Left hindlimb (tissue), 1 donor: ENCODE data around the gene ATXN7L2.

Experiments used
- DNase-seq: peaks from one replicate; pipeline ENCODE4 v3.0.0-alpha.2; 2018

The ATXN7L2 gene

DNA sequence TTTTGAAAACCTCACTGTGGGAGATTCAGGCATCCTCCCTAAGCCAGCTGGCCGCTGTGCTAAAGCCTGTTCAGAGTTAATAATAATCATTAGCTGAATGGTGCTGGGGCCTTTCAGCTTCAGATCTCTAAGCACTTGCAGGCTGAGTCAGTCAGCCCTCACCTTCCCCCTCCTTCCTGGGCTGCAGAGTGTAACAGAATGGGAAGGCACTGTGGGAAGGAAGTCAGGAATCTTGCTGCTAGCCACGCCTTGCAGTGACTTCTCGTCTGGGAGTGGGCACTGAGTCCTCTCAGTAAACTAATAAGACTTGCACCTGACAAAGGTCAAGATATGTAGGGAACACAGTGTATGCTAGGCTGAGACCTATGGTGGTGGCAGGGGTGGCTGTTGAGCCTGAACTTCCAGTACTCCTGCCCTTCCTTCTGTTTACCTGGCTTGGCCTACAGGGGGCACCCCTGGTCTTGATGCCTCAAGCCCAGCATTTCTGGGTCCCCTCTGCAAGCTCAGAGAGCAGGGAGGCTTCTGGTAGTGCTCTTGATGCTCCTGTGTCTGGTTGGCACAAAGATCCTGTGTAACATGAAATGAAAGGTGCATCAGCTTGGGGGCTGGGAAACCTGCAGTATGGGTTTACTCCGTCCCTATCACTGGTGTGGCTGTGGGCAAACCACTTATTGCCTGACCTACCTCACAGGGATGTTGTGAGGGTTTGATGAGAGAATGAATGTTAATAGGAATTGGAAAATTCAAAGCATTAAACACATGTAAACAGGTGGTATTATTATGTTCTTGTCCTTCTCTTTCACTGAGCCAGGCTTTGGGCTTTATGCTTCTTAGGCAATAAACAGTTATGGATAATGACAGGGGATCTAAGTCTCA lies 16.2 kb downstream of the ATXN7L2 start:
- DNase-seq = no peak

- no peak for DNase-seq
These were observed 17.3 kb downstream of the ATXN7L2 start for GRCh38 chr1:109500941-109501381.

DNA sequence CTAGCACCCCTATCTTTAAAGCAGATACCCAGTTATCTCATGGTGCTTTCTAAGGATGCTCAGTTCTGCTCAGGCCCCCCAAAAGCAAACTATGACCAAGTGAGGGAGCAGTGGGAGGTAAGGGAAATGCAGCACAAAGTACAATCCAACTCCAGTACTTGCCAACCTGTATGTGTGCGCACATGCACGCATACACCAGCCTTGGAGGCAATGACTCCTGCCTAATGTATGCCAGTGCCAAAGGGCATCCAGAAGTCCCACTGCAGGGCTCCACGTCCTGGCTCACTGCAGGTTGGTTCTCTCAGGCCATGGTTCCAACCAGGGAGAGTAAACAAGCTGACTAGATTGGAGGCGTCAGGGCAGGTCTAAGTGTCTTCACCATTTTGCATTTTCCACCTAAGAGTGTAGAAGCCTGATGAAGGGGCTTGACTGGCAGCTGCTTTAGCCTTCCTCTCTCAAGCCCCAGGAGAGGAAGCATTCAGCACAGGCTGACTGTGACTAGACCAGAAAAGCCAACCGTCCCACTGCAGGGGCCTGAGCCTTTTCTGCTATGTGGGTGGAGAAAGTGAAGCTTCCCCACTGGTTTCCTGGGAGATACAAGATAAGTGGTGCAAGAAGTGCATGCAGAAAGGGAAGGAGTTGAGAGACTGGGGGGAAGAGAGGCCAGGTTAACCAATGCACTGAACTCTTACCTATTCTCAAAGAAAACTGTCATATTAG lies 18.1 kb downstream of the ATXN7L2 start:
- DNase-seq = no peak

DNA sequence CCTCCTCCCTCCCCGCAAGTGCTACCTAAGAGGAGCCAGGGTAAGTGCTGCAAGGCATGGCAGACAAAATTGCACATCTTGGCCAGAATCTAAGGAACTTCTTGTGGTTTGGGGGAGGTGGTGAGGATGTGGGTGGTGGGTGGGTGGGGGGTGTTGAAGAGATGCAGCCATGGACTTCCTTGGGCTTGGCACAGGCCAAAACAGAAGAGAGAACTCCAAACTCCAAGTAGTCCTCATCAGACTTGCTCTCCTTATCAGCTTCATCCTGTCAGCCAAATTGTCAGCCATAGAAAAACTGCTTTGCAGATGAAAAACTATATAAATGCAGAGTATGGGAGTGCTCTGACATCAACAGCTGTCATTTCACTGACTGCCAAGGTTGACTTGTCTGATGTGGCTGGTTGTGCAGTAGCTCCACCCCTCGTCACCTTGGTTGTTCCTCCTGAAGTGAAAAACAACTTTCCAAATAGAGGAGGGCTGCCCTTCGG lies 18.7 kb downstream of the ATXN7L2 start:
- DNase-seq = no peak

DNA sequence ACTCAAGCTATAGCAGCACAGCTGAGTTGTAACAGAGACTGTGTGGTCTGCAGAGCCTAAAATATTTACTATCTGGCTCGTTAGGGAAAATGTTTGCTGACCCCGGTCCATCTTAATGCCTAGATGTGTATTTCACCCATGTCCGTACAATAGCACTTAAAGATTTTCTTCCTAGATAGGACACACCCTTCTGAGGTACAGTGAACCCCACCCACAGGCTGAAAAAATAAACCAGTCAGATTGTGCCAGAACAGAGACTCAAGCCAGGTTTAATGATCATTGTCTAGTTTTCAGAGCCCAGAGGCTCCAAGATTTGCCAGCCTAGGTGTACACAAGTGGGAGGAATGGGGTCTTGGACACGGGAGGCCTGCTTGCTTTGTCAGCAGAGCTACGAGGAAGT lies 20.2 kb downstream of the ATXN7L2 start:
- DNase-seq = no peak

DNA sequence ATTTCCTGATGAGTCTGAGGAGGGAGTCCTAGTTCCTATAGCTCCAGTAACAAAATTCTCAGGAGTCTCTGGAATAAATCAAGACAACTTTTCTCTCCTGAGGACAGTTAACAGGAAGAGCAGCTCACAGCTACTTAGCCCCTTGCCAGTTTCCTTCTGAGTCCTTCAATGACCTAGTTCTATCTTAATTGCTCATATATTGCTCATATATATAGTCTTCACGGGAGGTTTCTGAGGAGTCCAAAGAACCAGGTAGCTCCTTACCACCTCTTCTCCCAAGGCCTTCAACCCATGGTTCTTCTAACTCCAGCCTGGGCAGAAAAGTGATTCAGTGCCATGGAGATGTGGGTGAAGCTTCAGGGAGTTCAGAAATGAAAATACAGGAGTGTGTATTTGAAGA lies 21.3 kb downstream of the ATXN7L2 start:
- no peak for DNase-seq

DNA sequence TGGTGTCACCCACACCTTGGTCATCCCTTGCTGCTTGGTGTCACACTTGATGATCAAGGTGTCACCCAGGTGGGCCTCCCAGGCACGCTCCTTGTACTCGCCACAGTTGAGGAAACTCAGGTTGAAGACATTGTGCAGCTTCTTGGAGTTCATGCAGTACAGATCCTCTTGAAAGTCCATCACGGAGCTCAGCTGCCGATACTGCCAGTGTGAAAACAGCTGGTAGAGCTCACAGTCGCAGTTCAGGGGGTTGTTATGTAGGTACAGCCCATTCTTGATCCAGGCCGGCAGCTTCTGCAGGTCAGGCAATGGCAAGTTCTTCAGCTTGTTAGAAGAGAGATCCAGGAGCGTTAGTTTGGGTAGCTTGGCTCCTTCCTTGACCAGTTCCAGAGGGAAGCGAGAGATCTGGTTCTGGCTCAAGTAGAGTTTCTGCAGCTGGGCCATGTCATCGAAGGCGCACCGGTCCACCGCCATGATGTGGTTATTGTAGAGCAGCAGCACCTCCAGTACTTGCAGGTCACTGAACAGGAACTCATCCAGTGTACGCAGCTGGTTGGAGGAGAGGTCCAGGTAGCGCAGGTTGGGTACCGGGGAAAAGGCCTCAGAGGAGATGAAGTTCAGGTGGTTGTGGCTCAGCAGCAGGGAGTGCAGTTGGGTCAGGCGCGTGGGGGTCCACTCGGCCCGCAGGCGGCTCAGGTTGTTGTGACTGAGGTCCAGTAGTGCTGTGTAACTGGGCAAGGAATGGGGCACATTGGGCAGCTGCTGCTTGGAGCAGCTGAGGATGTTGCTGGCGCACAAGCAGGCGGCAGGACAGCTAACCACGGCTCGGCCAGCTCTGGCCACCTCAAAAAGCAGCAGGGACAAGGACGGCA lies 24.5 kb downstream of the ATXN7L2 start:
- no peak for DNase-seq

DNA sequence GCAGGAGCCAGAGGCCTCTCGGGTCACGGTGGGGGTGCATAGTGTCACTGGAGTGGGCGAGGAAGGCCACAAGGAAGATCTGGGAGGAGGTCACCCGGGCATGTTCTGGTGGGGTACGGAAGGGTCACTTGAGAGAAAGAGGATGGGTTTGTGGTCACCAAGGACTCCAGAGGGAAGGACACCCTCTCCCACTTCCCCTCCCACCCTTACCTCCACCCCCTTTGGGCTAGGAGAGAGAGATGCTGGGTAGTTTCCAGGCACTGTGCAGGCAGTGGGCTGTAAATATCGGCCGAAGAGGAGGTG lies 25.1 kb downstream of the ATXN7L2 start:
- DNase-seq = no peak

- DNase-seq = peak; percentile 75
These were observed 25.8 kb downstream of the ATXN7L2 start, which contains the start of gene AMIGO1 for GRCh38 chr1:109509176-109510134. TSS of gene AMIGO1 (minus strand) at chr1:109509727. CDS start at chr1:109508912, 815 bp downstream.

- DNase-seq = no peak
These were observed 29.5 kb downstream of the ATXN7L2 start for GRCh38 chr1:109513110-109513710.

DNA sequence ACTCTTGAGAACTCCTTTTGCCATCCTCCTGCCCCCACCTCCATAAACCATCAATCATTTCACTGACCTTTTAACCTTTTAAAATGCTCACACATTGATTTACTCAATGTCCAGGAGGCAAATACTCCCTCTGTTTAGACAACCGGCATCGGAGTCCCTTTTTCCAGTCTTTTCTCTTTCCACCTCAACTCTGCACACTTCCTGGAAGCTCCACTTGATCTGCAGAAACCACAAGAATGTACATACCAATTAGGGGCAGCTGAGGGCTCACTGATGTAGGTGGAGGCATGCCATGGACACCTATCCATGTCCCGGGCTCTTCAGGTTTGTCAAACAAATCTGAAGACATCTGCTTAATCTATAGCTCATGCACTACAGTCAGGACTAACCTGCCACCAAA lies 31.1 kb downstream of the ATXN7L2 start:
- DNase-seq = no peak

DNA sequence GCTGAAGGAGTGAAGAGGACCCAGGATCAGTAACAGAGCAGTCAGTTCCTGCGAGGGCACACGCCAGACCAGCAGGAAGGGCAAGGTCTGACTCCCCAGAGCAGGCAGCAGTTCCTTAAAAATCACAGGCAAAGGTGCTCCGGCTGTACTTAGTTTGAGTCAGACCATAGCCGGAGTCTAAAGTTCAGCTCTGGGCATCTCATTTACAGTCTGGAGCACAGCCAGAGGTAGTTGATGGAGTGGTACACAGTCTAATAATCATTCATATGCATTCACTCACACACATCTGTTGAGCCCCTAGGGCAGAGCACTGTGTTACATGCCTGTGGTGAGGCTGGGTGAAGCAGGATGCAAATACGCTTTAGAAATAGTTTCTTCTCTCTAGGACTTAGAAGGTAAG lies 33.2 kb downstream of the ATXN7L2 start:
- DNase-seq = no peak

GRCh38 chr1:109517337-109517736 lies 33.6 kb downstream of the ATXN7L2 start:
- DNase-seq = no peak

DNA sequence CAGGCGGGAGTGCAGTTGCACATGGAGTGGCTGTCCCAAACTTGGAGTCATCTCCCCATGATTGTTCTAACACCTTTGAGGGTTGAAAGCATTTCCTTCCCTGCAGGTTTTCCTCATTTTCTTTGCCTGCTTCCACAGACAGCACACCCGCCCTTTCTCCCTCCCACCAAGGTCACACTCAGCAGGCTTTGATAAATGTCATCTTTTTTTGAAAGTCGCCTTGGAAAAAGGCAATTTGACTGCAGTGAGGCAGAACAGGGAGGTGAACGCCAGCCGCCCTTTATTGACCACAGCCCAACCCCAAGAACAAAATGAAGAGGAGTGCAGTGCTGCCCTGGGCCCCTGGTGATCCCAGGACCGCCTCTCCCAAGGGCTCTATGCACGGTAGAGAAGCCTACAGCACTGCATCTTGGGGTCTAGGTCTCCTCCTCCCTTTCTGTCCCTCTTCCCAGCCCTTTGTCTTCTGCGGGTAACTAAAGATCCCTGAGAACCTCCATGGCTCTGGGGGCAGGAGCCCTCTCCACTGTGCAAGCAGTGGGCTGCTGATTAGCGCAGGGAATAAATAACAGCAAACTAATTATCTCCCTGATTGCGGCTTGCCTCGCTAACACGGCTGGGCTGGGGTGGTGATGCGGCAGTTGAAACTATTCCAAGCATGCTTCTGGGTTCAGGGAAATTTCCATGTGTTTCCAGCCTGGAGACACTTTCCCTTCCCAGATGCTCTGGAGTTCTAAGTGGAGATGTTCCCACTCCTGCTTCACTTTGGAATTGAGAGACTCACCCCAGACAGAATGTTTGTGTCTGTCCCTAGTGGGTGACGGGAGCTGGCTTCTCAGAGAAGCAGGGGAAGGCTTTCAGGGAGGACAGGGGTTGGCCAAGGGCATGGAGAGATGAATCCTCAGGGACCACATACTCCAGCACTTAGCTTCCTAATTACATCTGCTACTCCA lies 37.6 kb downstream of the ATXN7L2 start:
- DNase-seq = no peak

DNA sequence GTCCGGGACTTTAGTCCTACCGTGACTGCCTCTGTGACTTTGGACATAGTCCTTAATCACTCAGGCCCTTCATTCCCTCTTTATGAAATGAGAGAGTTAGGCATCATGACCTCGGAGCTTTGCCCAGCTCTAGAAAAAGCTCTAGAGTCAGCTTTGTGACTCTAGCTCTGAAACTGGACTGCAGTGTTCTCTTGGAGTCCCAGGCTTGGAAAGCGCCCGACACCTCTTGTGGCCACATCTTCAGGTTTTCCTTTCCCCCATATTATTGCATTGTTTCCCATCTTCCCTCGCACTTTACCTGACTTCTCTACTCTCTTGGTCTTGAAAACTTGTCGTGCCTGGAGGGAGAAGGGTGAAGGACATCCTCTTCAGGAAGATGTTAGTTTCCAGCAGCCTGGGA lies 38.3 kb downstream of the ATXN7L2 start:
- DNase-seq = no peak

DNA sequence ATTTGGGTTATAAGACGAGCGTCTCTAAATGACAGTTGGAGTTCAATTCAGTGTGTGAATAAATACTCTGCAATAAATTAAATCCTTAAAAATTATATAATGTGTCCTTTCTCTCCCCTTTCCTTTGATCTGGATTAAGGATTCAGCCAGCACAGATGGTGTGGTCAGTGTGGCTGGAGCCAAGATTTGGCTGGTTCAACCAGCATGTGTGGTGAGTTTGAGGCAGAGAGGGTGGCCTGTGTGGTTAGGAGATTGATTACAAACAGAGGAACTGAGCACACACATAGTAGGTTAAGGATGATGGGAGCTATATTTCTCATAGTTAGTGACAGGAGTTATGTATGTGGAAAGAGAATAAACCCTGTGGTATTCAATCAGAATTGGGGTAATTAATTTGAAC lies 40.0 kb downstream of the ATXN7L2 start:
- DNase-seq = no peak

- no peak for DNase-seq
These were observed 43.5 kb downstream of the ATXN7L2 start for GRCh38 chr1:109527098-109527811.

GRCh38 chr1:109527846-109528695 lies 44.4 kb downstream of the ATXN7L2 start:
- DNase-seq = no peak

DNA sequence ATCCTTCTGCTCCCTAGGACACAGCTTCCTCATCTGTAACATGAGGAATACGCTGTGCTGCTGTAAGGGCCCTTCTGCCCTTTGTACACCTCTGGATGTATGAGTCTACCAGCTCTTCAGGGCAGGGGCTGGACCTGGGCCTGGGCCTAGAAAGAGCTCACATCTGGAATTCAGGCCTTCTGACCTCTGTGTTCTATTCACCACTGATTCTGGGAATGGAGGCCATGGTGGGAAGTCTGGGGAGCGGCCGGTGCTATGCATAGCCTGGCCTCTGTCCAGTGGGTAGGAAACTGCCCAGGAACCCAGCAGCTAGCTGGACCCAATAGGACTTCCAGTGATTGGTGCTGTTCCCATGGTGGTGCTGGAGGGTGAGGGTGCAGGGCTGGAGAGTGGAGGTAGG lies 45.0 kb downstream of the ATXN7L2 start:
- DNase-seq = no peak
